Epithelial cell of proximal tubule (primary cell): Measurements from ENCODE around the gene SMC3. TPM values are rescaled to one million over a fixed set of nuclear protein-coding genes. Genes with fewer than 3 reads are reported as not detected.
"Not testable (repeated sequence)": the region's sequence is repeated elsewhere in the genome, so short reads cannot be mapped to it uniquely, and the experiment has no call there.

Experiments
- DNase-seq: peaks from one replicate; pipeline ENCODE4 v3.0.0-alpha.2; 2011; ENCODE audit warnings: low read depth
- H3K4me3 ChIP-seq: 2 replicates; pipeline ENCODE4 v1.5.1; 2011; ENCODE audit warnings: low read depth, mild to moderate bottlenecking, low read length
- total RNA-seq: library from RNA; depleted of rRNA; stranded (reverse); fragments of >200 nt; gene quantifications from 2 replicates; pipeline ENCODE4 v1.2.3, GENCODE V29; 2015
- TF ChIP-seq, protein P1 (sequence below): conservative IDR thresholded peaks from 2 replicates; pipeline ENCODE4 v1.5.1; 2012; ENCODE audit warnings: low read depth, mild to moderate bottlenecking, low read length

SMC3 gene
- total RNA-seq, 1 donor from 2014 or later: 43.1 TPM

DNA sequence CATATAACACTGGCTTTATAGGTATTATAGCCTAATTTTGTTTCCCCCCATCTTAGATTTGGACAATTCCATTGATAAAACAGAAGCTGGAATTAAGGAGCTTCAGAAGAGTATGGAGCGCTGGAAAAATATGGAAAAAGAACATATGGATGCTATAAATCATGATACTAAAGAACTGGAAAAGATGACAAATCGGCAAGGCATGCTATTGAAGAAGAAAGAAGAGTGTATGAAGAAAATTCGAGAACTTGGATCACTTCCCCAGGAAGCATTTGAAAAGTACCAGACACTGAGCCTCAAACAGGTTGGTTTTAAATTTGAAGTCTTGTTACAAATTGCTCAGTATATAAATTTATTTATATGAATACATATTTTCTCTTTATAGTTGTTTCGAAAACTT is 34.1 kb downstream of the SMC3 start:
- no peak overlapping the region for H3K4me3 ChIP-seq
- TF ChIP-seq, protein P1, sequence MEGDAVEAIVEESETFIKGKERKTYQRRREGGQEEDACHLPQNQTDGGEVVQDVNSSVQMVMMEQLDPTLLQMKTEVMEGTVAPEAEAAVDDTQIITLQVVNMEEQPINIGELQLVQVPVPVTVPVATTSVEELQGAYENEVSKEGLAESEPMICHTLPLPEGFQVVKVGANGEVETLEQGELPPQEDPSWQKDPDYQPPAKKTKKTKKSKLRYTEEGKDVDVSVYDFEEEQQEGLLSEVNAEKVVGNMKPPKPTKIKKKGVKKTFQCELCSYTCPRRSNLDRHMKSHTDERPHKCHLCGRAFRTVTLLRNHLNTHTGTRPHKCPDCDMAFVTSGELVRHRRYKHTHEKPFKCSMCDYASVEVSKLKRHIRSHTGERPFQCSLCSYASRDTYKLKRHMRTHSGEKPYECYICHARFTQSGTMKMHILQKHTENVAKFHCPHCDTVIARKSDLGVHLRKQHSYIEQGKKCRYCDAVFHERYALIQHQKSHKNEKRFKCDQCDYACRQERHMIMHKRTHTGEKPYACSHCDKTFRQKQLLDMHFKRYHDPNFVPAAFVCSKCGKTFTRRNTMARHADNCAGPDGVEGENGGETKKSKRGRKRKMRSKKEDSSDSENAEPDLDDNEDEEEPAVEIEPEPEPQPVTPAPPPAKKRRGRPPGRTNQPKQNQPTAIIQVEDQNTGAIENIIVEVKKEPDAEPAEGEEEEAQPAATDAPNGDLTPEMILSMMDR: no peak
- no peak for DNase-seq

DNA sequence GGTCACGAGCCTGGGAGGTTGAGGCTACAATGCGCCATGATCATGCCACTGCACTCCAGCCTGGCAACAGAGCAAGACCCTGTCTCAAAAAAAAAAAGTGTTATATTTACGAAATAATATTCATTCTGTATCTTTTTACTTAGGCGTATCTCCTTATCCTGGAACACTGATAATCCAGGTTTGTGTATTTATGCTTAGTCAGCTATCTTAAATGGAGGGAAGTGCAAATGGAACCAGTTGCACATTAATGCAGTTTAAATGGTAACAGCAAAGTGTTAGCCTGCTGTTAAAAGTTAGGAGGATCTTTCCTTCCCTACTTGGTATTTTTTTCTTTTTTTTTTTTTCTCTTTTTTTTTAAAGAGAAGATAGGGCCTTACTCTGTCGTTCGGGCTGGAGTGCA is 40.6 kb downstream of the SMC3 start:
- no peak for DNase-seq
- no peak overlapping the region for H3K4me3 ChIP-seq
- TF ChIP-seq, protein P1: no peak

DNA sequence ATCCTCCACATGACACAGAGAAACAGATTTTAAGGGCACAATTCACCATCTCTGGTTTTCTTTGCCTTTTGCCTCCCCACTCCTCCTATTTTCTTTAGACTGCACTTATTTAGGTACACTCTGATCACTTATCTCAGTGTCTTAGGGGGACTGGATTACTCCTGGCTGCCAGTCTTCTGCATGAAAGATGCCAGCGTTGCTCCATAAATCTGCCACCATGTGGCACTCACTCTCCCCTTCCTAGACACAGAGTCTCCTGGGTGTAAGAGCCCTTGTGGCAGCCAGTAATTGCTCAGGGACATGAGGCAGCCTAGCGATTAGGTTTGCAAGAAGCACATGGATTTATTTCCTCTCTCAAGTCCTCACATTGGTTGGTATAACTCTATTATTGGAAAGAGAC is 42.1 kb downstream of the SMC3 start:
- no peak for DNase-seq
- H3K4me3 ChIP-seq: no peak overlapping the region
- TF ChIP-seq, protein P1: peak; percentile 10

DNA sequence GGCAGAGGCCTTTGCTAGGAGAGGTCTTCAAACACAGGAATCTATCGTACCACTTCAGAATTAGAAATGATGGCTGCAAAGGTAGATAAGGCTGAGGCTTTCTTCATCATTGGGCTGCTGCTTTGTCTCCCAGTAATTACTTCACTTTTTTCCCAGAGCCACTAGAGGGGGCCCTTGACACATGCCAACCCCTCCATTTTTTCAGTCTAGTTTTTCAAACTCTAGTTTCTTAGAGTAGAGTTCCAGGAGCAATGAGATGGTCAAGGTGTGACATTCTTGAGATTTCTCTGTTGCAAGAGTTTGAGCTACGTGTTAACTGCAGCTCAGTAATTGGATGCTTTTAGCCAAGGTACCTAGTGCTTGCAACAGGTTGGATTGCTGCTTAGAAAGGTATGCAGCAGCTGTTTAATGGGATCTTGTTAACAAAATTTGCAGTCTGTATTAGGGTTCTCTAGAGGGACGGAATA is 42.8 kb downstream of the SMC3 start:
- peak; percentile 20 for DNase-seq

DNA sequence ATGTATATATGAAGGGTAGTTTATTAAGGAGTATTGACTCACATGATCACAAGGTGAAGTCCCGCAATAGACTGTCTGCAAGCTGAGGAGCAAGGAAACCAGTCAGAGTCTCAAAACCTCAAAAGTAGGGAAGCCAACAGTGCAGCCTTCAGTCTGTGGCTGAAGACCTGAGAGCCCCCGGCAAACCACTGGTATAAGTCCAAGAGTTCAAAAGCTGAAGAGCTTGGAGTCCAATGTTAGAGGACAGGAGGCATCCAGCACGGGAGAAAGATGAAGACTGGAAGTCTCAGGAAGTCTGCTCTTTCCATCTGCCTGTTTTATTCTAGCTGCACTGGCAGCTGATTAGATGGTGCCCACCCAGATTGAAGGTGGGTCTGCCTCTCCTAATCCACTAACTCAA is 43.3 kb downstream of the SMC3 start:
- not testable (repeated sequence) for DNase-seq, H3K4me3 ChIP-seq

More for the DNA sequence above, 42.8 kb downstream of the SMC3 start:
- H3K4me3 ChIP-seq: no peak overlapping the region
- TF ChIP-seq, protein P1: peak; percentile 97

DNA sequence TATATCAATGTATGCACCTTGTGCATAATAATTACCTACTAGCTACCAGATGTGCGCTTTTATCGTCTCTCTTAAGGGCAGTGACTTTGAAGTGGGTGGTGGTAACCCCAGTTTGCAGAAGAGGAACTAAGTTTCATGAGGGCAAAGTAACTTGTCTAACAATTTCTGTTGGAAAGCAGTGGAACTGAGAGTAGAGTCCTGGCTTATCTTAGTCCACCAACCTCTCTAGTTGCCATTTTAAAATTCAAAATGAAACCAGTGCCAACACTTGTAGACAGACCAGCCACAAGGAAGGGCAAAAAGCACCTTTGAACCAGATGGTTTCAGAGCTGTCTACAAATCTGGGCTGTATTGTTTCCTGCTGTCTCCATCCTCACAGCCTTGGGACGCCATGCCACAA is 44.6 kb downstream of the SMC3 start:
- H3K4me3 ChIP-seq: no peak overlapping the region
- TF ChIP-seq, protein P1: no peak
- no peak for DNase-seq

DNA sequence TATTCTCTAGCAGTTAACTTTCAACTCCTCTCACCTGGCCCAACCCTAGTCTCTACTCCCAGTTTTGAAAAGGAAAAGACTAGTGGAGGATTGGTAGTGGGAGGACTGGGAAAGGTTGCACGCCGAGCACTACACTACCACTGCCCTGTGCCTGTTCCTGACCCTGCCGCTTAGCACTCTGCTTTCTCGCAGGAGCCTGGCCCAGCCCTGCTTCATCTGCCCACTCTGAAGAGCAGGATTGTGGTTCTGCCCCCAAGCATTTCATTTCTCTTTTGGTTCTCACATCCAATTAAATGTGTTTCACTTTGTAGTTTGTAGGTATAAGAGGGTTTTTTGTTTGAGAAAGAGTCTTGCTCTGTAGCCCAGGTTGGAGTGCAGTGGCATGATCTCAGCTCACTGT is 45.1 kb downstream of the SMC3 start:
- no peak overlapping the region for H3K4me3 ChIP-seq
- TF ChIP-seq, protein P1: no peak
- no peak for DNase-seq
